HepG2 (cell line): ENCODE data around the gene CSNK1E. TPM values are rescaled to one million over a fixed set of nuclear protein-coding genes. Genes with fewer than 3 reads are reported as not detected.
"Not testable (repeated sequence)": the region's sequence is repeated elsewhere in the genome, so short reads cannot be mapped to it uniquely, and the experiment has no call there.

Experiments
- ATAC-seq: fragments of 200-7000 bp; cut with Tn5 transposase; 3 replicates; pipeline ENCODE4 v1.9.1; 2020; ENCODE audit warnings: mild to moderate bottlenecking, moderate library complexity
- BruUV-seq: library from RNA; stranded (reverse); fragments of 400-500 nt; replicated peaks from 2 replicates; lab custom pipeline; 2021; lab: Mats Ljungman, UMichigan
- CTCF ChIA-PET: fragments of 300-600 bp; formaldehyde crosslinking; extraction: SDS; loops from one replicate; lab custom pipeline; 2021; ENCODE audit warnings: low total read pairs, inconsistent platforms, low intra/inter-chr PET ratio; lab: Yijun Ruan, JAX
- POLR2A ChIA-PET: fragments of 350-600 bp; sonication (Branson Sonifier 250); formaldehyde crosslinking; loops from one replicate; lab custom pipeline; 2020; ENCODE audit warnings: antibody characterized with exemption, inconsistent platforms; lab: Yijun Ruan, JAX
- DNase-seq: peaks from one replicate; pipeline ENCODE4 v3.0.0-alpha.2; 2015; ENCODE audit warnings: low spot score
- FAIRE-seq: peaks from 3 replicates; lab custom pipeline; 2011; peaks lifted over from hg19 to GRCh38; lab: Jason Lieb, UNC
- H2AFZ ChIP-seq: one replicate; pipeline ENCODE4 v1.6.1; 2011; ENCODE audit warnings: low read length, inconsistent platforms
- H3K27ac ChIP-seq: fragments of 300-600 bp; 3 replicates; pipeline ENCODE4 v1.8.0; 2011; ENCODE audit warnings: mixed run types, mild to moderate bottlenecking, mixed read lengths, low read length, inconsistent platforms; ENCODE audit not compliant: insufficient read depth; ENCODE audit errors: extremely low read length
- H3K27me3 ChIP-seq, 2 experiments: fragments of 200-600 bp in 1 of 2; 2 replicates in 1 of 2; 3 replicates in 1 of 2; pipeline versions ENCODE4 v1.6.0 to v1.8.0; 2011; ENCODE audit warnings: low read length in 2 of 2, mild to moderate bottlenecking in 2 of 2, moderate library complexity in 2 of 2, inconsistent platforms in 1 of 2; ENCODE audit not compliant: insufficient read depth in 2 of 2, control insufficient read depth in 1 of 2
- H3K36me3 ChIP-seq, 2 experiments: fragments of 200-600 bp in 1 of 2; replicated peaks in 1 of 2; 2 replicates in 1 of 2; 3 replicates in 1 of 2; pipeline versions ENCODE4 v1.5.1 to v1.8.0; 2011; ENCODE audit warnings: low read length in 2 of 2, inconsistent platforms in 1 of 2; ENCODE audit not compliant: insufficient read depth in 2 of 2, control insufficient read depth in 1 of 2
- H3K4me1 ChIP-seq: 2 replicates; pipeline ENCODE4 v1.5.1; 2012; ENCODE audit warnings: low read length, inconsistent platforms; ENCODE audit not compliant: insufficient read depth
- H3K4me2 ChIP-seq: 2 replicates; pipeline ENCODE4 v1.6.0; 2011; ENCODE audit warnings: low read depth, low read length, inconsistent platforms
- H3K4me3 ChIP-seq, 3 experiments: fragments of 200-600 bp in 1 of 3; sonication (generic), shearing (Covaris generic) in 1 of 3; replicated peaks in 1 of 3; 2 replicates each; pipeline ENCODE4 v1.5.1; 2011 to 2016; ENCODE audit warnings: low read length in 3 of 3, inconsistent platforms in 2 of 3, low read depth in 2 of 3, mild to moderate bottlenecking in 2 of 3, control low read depth in 1 of 3, mixed read lengths in 1 of 3; ENCODE audit not compliant: insufficient read depth in 1 of 3
- H3K79me2 ChIP-seq: one replicate; pipeline ENCODE4 v1.6.1; 2011; ENCODE audit warnings: low read length, inconsistent platforms; ENCODE audit not compliant: insufficient read depth
- H3K9ac ChIP-seq: 2 replicates; pipeline ENCODE4 v1.6.0; 2011; ENCODE audit warnings: mild to moderate bottlenecking, low read depth, low read length, inconsistent platforms; ENCODE audit not compliant: insufficient read depth
- H3K9me3 ChIP-seq: 2 replicates; pipeline ENCODE4 v1.5.1; 2012; ENCODE audit warnings: mild to moderate bottlenecking, low read length
- H4K20me1 ChIP-seq: 2 replicates; pipeline ENCODE4 v1.6.0; 2011; ENCODE audit warnings: inconsistent platforms, mild to moderate bottlenecking, low read length, moderate library complexity; ENCODE audit not compliant: insufficient read depth
- CCAR2 ChIP-seq: fragments of 200-400 bp; formaldehyde crosslinking; optimal IDR thresholded peaks from 2 replicates; pipeline ENCODE3; 2018; ENCODE audit warnings: low read depth, mild to moderate bottlenecking, low read length, moderate library complexity
- CHD4 ChIP-seq: fragments of 200-600 bp; sonication (generic); IDR thresholded peaks from 2 replicates; pipeline ENCODE4 v1.7.0; 2017; ENCODE audit warnings: mild to moderate bottlenecking, low read length, borderline replicate concordance
- FOXA1 ChIP-seq, 2 experiments: fragments of 450-650 bp in 1 of 2; sonication (generic) in 1 of 2; formaldehyde crosslinking in 1 of 2; IDR thresholded peaks; 2 replicates each; pipeline versions ENCODE4 v1.4.0 to v1.6.1; 2016 to 2020; ENCODE audit warnings: missing genetic modification reagents in 1 of 2
- HNF4A ChIP-seq: sonication (generic); formaldehyde crosslinking; IDR thresholded peaks from 2 replicates; pipeline ENCODE4 v1.4.0; 2020; ENCODE audit warnings: missing genetic modification reagents
- HOXA7 ChIP-seq: sonication (generic); formaldehyde crosslinking; IDR thresholded peaks from 2 replicates; pipeline ENCODE4 v1.8.1; 2022; ENCODE audit warnings: mild to moderate bottlenecking, missing genetic modification reagents, moderate library complexity
- HOXD1 ChIP-seq: sonication (generic); formaldehyde crosslinking; IDR thresholded peaks from 2 replicates; pipeline ENCODE4 v1.5.0; 2020; ENCODE audit warnings: missing genetic modification reagents
- SIX1 ChIP-seq: sonication (generic); formaldehyde crosslinking; IDR thresholded peaks from 2 replicates; pipeline ENCODE4 v1.4.0; 2020; ENCODE audit warnings: missing genetic modification reagents, borderline replicate concordance
- THAP7 ChIP-seq: sonication (generic); formaldehyde crosslinking; IDR thresholded peaks from 2 replicates; pipeline ENCODE4 v1.8.1; 2023; ENCODE audit warnings: mild to moderate bottlenecking, missing genetic modification reagents
- THYN1 ChIP-seq: sonication (generic); formaldehyde crosslinking; IDR thresholded peaks from 2 replicates; pipeline ENCODE4 v1.8.1; 2023; ENCODE audit warnings: low read depth, mild to moderate bottlenecking, moderate library complexity, missing genetic modification reagents, borderline replicate concordance
- ZFYVE20 ChIP-seq: sonication (generic); formaldehyde crosslinking; IDR thresholded peaks from 2 replicates; pipeline ENCODE4 v1.8.0; 2023; ENCODE audit warnings: low read depth, mild to moderate bottlenecking, moderate library complexity, missing genetic modification reagents, borderline replicate concordance
- ZNF101 ChIP-seq: sonication (generic); formaldehyde crosslinking; IDR thresholded peaks from 2 replicates; pipeline ENCODE4 v1.4.0; 2020; ENCODE audit warnings: mild to moderate bottlenecking, low read depth, missing genetic modification reagents, borderline replicate concordance
- ZNF431 ChIP-seq: sonication (generic); formaldehyde crosslinking; IDR thresholded peaks from 2 replicates; pipeline ENCODE4 v1.9.0; 2022; ENCODE audit warnings: missing genetic modification reagents, low read depth, mild to moderate bottlenecking, borderline replicate concordance
- ZNF761 ChIP-seq: sonication (generic); formaldehyde crosslinking; conservative IDR thresholded peaks from 2 replicates; pipeline ENCODE4 v1.4.0; 2020; ENCODE audit warnings: mild to moderate bottlenecking, missing genetic modification reagents
- ZNF770 ChIP-seq: sonication (generic); formaldehyde crosslinking; IDR thresholded peaks from 2 replicates; pipeline ENCODE4 v1.5.0; 2020; ENCODE audit warnings: mild to moderate bottlenecking, missing genetic modification reagents
- ZNF780A ChIP-seq: sonication (generic); formaldehyde crosslinking; IDR thresholded peaks from 2 replicates; pipeline ENCODE4 v1.8.0; 2022; ENCODE audit warnings: mild to moderate bottlenecking, missing genetic modification reagents, moderate library complexity
- WGBS: methylation state at CpG from one replicate; pipeline ENCODE4 v1.1.6; 2017; ENCODE audit warnings: low lambda C conversion rate; 5-methylcytosine and 5-hydroxymethylcytosine counted together
- in situ Hi-C: cut with HindIII; loops from 2 replicates; pipeline ENCODE4 v1.10.0; 2017; ENCODE audit warnings: low pct_unique_long_range_greater_than_20kb; ENCODE audit not compliant: extremely low pct_ligation_motif_present
- intact Hi-C: fragments of 100-400 bp; cut with micrococcal nuclease; formaldehyde crosslinking; loops from one replicate; pipeline ENCODE4 v1.10.0; 2022; ENCODE audit not compliant: unreplicated experiment
- polyA plus RNA-seq, 8 experiments: library from polyadenylated mRNA; depleted of rRNA in 3 of 8; stranded (reverse) in 7 of 8; unstranded in 1 of 8; fragments of >200 nt; fragmentation: Illumina TruSeq in 4 of 8; extraction: Trizol in 4 of 8; gene quantifications; 2 replicates each; pipeline versions ENCODE4 v1.2.1 to v1.2.3, GENCODE V29; 2011 to 2016; ENCODE audit warnings: low read depth in 4 of 8, missing spikeins in 1 of 8, mixed read lengths in 1 of 8; ENCODE audit not compliant: insufficient read depth in 1 of 8
- total RNA-seq, 5 experiments: library from RNA; depleted of rRNA; stranded (reverse); fragments of >200 nt; fragmentation: Illumina TruSeq; extraction: Trizol; gene quantifications; 2 replicates each; pipeline ENCODE4 v1.2.3, GENCODE V29; 2016; ENCODE audit warnings: low read depth in 1 of 5

CSNK1E gene
- total and polyA plus RNA-seq, 2 of the 13 experiments (the other 11 are each of a cell fraction or from before 2014, with no cell fraction given): 34.7 to 129 TPM

GRCh38 chr22:38339893-38340292 is 22.7 kb upstream of the CSNK1E start:
- H3K4me2 ChIP-seq: 0 out of 2 replicates have a peak overlapping the region, but pooled peaks have one; percentile 23
- H3K4me3 ChIP-seq: peak overlapping the region in 1 of 3 experiments; percentile 10; a peak in 1 of 6 replicates
- H4K20me1 ChIP-seq, POLR2A ChIA-PET, in situ Hi-C loops, H3K27ac ChIP-seq, DNase-seq, H2AFZ ChIP-seq, CTCF ChIA-PET, BruUV-seq, H3K9ac ChIP-seq, H3K9me3 ChIP-seq, H3K79me2 ChIP-seq, intact Hi-C loops, H3K36me3 ChIP-seq, ATAC-seq, FAIRE-seq: not testable (repeated sequence)
- TF ChIP-seq ZNF770 (CRISPR knock-in tag): 0 out of 2 replicates have a peak, but pooled peaks have one; percentile 36
- H3K27me3 ChIP-seq: peaks cover 0 to 13% of the 10 kb centered on the region in 2 experiments; a peak in 1 of 5 replicates
- H3K4me1 ChIP-seq: peaks cover 44% of the 10 kb centered on the region
- 13% methylated on average over 6 of the region's 6 CpGs for WGBS

GRCh38 chr22:38338772-38339379 is 21.6 kb upstream of the CSNK1E start:
- no peak for FAIRE-seq
- BruUV-seq: no TSS peak
- TF ChIP-seq ZNF101 (CRISPR knock-in tag) (no peak), ZFYVE20 (CRISPR knock-in tag) (no peak), CHD4 (0 out of 2 replicates have a peak, but pooled peaks have one; percentile 40), ZNF761 (CRISPR knock-in tag) (no peak), HOXA7 (CRISPR knock-in tag) (no peak), ZNF431 (CRISPR knock-in tag) (no peak), THYN1 (CRISPR knock-in tag) (no peak), HOXD1 (CRISPR knock-in tag) (no peak), THAP7 (CRISPR knock-in tag) (no peak), HNF4A (CRISPR knock-in tag) (peak; percentile 16; the same call in 1 of the 2 replicates), FOXA1 (IDR thresholded peaks at IDR 0.05) (no peak), FOXA1 (CRISPR knock-in tag; IDR thresholded peaks at IDR 0.05) (0 out of 2 replicates have a peak, but pooled peaks have one; percentile 10), CCAR2 (no peak), ZNF780A (CRISPR knock-in tag) (no peak), SIX1 (no peak)

More at GRCh38 chr22:38338772-38339379, 21.6 kb upstream of the CSNK1E start:
- H3K4me1 ChIP-seq: peaks cover 38% of the 10 kb centered on the region
- H3K79me2 ChIP-seq: no peaks in the 10 kb centered on the region
- POLR2A ChIA-PET: no interaction called here
- H2AFZ ChIP-seq: no peak overlapping the region
- H3K9ac ChIP-seq: no peak overlapping the region
- 56% methylated on average over 4 of the region's 4 CpGs for WGBS
- intact Hi-C loops (no loop called here), in situ Hi-C loops (no loop called here)
- no peaks in the 10 kb centered on the region for H4K20me1 ChIP-seq
- no peak overlapping the region for H3K27ac ChIP-seq
- DNase-seq (no peak), ATAC-seq (peak; percentile 38; the same call in 2 of the 3 replicates)
- peaks cover 0 to 13% of the 10 kb centered on the region in 2 experiments; a peak in 1 of 5 replicates for H3K27me3 ChIP-seq
- 0 out of 2 replicates have a peak overlapping the region, but pooled peaks have one; percentile 32 for H3K4me2 ChIP-seq
- CTCF ChIA-PET: no interaction called here
- no peaks in the 10 kb centered on the region for H3K9me3 ChIP-seq
- H3K36me3 ChIP-seq: no peaks in the 10 kb centered on the region
- no peak overlapping the region for H3K4me3 ChIP-seq
